HEK293 (cell line): ENCODE measurements around the gene DMD.

Experiments used
- CTCF ChIA-PET: fragments of 350-600 bp; formaldehyde crosslinking; extraction: SDS; loops from one replicate; lab custom pipeline; 2021; ENCODE audit warnings: antibody characterized with exemption; lab: Yijun Ruan, JAX
- POLR2A ChIA-PET: fragments of 300-600 bp; formaldehyde crosslinking; extraction: SDS; loops from one replicate; lab custom pipeline; 2020; ENCODE audit warnings: antibody characterized with exemption, inconsistent platforms; lab: Yijun Ruan, JAX
- H3K27ac ChIP-seq: fragments of 200-500 bp; sonication (Bioruptor generic); 2 replicates; pipeline ENCODE4 v1.5.1; 2014; ENCODE audit warnings: low read depth, low read length, control low read depth, inconsistent platforms; ENCODE audit errors: extremely low read depth
- H3K36me3 ChIP-seq, 2 experiments: fragments of 200-500 bp in 1 of 2; sonication (Bioruptor generic) in 1 of 2; 1 replicate in 1 of 2; 2 replicates in 1 of 2; pipeline ENCODE4 v1.5.1; 2014 to 2017; ENCODE audit warnings: inconsistent platforms in 2 of 2, low read length in 2 of 2; ENCODE audit not compliant: control insufficient read depth in 2 of 2, insufficient read depth in 1 of 2
- H3K4me1 ChIP-seq: fragments of 200-500 bp; sonication (Bioruptor generic); 2 replicates; pipeline ENCODE4 v1.5.1; 2014; ENCODE audit warnings: mild to moderate bottlenecking, low read length, inconsistent platforms; ENCODE audit not compliant: control insufficient read depth, insufficient read depth
- H3K4me3 ChIP-seq: 2 replicates; pipeline ENCODE4 v1.5.1; 2011; ENCODE audit warnings: low read depth, mild to moderate bottlenecking, control low read depth, low read length, moderate library complexity
- H3K9me3 ChIP-seq: fragments of 200-500 bp; sonication (Bioruptor generic); 2 replicates; pipeline ENCODE4 v1.5.1; 2014; ENCODE audit warnings: low read depth, low read length, inconsistent platforms; ENCODE audit not compliant: control insufficient read depth, insufficient read depth
- BCL11B ChIP-seq: fragments of 450-650 bp; formaldehyde crosslinking; IDR thresholded peaks from 2 replicates; pipeline ENCODE4 v1.5.1; 2016; ENCODE audit warnings: low read depth, missing biosample characterization, missing genetic modification characterization
- GLIS2 ChIP-seq: fragments of 450-650 bp; formaldehyde crosslinking; IDR thresholded peaks from 2 replicates; pipeline ENCODE4 v1.5.1; 2016; ENCODE audit warnings: missing biosample characterization, missing genetic modification characterization
- KLF16 ChIP-seq: fragments of 450-650 bp; formaldehyde crosslinking; IDR thresholded peaks from 2 replicates; pipeline ENCODE4 v1.5.1; 2017; ENCODE audit warnings: missing biosample characterization, missing genetic modification characterization
- ZBTB48 ChIP-seq: fragments of 450-650 bp; formaldehyde crosslinking; IDR thresholded peaks from 2 replicates; pipeline ENCODE4 v1.5.1; 2016; ENCODE audit warnings: missing biosample characterization, missing genetic modification characterization
- ZBTB7A ChIP-seq: fragments of 450-650 bp; formaldehyde crosslinking; IDR thresholded peaks from 2 replicates; pipeline ENCODE4 v1.5.1; 2016; ENCODE audit warnings: low read depth, missing biosample characterization, missing genetic modification characterization
- ZFHX2 ChIP-seq: fragments of 450-650 bp; formaldehyde crosslinking; conservative IDR thresholded peaks from 2 replicates; pipeline ENCODE4 v1.5.1; 2016; ENCODE audit warnings: missing biosample characterization, missing genetic modification characterization
- ZNF112 ChIP-seq: fragments of 450-650 bp; formaldehyde crosslinking; IDR thresholded peaks from 2 replicates; pipeline ENCODE4 v1.5.0; 2017; ENCODE audit warnings: missing biosample characterization, missing genetic modification characterization
- ZNF114 ChIP-seq: fragments of 450-650 bp; formaldehyde crosslinking; IDR thresholded peaks from 2 replicates; pipeline ENCODE4 v1.5.0; 2017; ENCODE audit warnings: missing biosample characterization, missing genetic modification characterization
- ZNF138 ChIP-seq: fragments of 450-650 bp; formaldehyde crosslinking; IDR thresholded peaks from 2 replicates; pipeline ENCODE4 v1.5.1; 2016; ENCODE audit warnings: missing biosample characterization, missing genetic modification characterization, borderline replicate concordance
- ZNF174 ChIP-seq: fragments of 450-650 bp; formaldehyde crosslinking; IDR thresholded peaks from 2 replicates; pipeline ENCODE4 v1.5.0; 2017; ENCODE audit warnings: missing biosample characterization, mild to moderate bottlenecking, missing genetic modification characterization
- ZNF184 ChIP-seq: fragments of 450-650 bp; IDR thresholded peaks from 2 replicates; pipeline ENCODE4 v1.5.1; 2018; ENCODE audit warnings: missing biosample characterization, mild to moderate bottlenecking, missing genetic modification characterization
- ZNF221 ChIP-seq: fragments of 450-650 bp; formaldehyde crosslinking; IDR thresholded peaks from 2 replicates; pipeline ENCODE4 v1.5.1; 2017; ENCODE audit warnings: missing biosample characterization, missing genetic modification characterization, borderline replicate concordance
- ZNF223 ChIP-seq: fragments of 450-650 bp; formaldehyde crosslinking; IDR thresholded peaks from 2 replicates; pipeline ENCODE4 v1.5.1; 2016; ENCODE audit warnings: missing biosample characterization, missing genetic modification characterization
- ZNF423 ChIP-seq: fragments of 450-650 bp; formaldehyde crosslinking; IDR thresholded peaks from 2 replicates; pipeline ENCODE4 v1.5.1; 2016; ENCODE audit warnings: missing biosample characterization, missing genetic modification characterization
- ZNF521 ChIP-seq: fragments of 450-650 bp; formaldehyde crosslinking; IDR thresholded peaks from 2 replicates; pipeline ENCODE4 v1.5.1; 2017; ENCODE audit warnings: missing biosample characterization, mild to moderate bottlenecking, missing genetic modification characterization
- ZNF548 ChIP-seq: fragments of 450-650 bp; formaldehyde crosslinking; IDR thresholded peaks from 2 replicates; pipeline ENCODE4 v1.5.1; 2016; ENCODE audit warnings: missing biosample characterization, missing genetic modification characterization
- ZNF561 ChIP-seq: fragments of 450-650 bp; IDR thresholded peaks from 2 replicates; pipeline ENCODE4 v1.5.1; 2018; ENCODE audit warnings: missing biosample characterization, missing genetic modification characterization, borderline replicate concordance
- ZNF621 ChIP-seq: fragments of 450-650 bp; formaldehyde crosslinking; IDR thresholded peaks from 2 replicates; pipeline ENCODE4 v1.5.1; 2017; ENCODE audit warnings: missing biosample characterization, missing genetic modification characterization
- ZNF623 ChIP-seq: fragments of 450-650 bp; formaldehyde crosslinking; IDR thresholded peaks from 2 replicates; pipeline ENCODE4 v1.5.1; 2016; ENCODE audit warnings: missing biosample characterization, missing genetic modification characterization
- ZNF645 ChIP-seq: fragments of 450-650 bp; formaldehyde crosslinking; IDR thresholded peaks from 2 replicates; pipeline ENCODE4; 2016; ENCODE audit warnings: missing biosample characterization, missing genetic modification characterization
- ZNF660 ChIP-seq: fragments of 450-650 bp; IDR thresholded peaks from 2 replicates; pipeline ENCODE4 v1.5.1; 2018; ENCODE audit warnings: missing biosample characterization, mild to moderate bottlenecking, missing genetic modification characterization
- ZNF677 ChIP-seq: fragments of 450-650 bp; IDR thresholded peaks from 2 replicates; pipeline ENCODE4 v1.5.0; 2018; ENCODE audit warnings: missing biosample characterization, mild to moderate bottlenecking, missing genetic modification characterization, moderate library complexity
- ZNF76 ChIP-seq: fragments of 450-650 bp; formaldehyde crosslinking; IDR thresholded peaks from 2 replicates; pipeline ENCODE4; 2016; ENCODE audit warnings: low read depth, missing biosample characterization, missing genetic modification characterization, borderline replicate concordance
- TF ChIP-seq, protein P1 (sequence below): fragments of 450-650 bp; formaldehyde crosslinking; IDR thresholded peaks from 2 replicates; pipeline ENCODE4 v1.5.1; 2016; ENCODE audit warnings: missing biosample characterization, missing genetic modification characterization
- TF ChIP-seq, protein P2 (sequence below): fragments of 450-650 bp; IDR thresholded peaks from 2 replicates; pipeline ENCODE4 v1.5.1; 2018; ENCODE audit warnings: missing biosample characterization, missing genetic modification characterization
- TF ChIP-seq, protein P3 (sequence below): fragments of 450-650 bp; formaldehyde crosslinking; IDR thresholded peaks from 2 replicates; pipeline ENCODE4 v1.5.1; 2016; ENCODE audit warnings: missing biosample characterization, missing genetic modification characterization

DMD gene

GRCh38 chrX:32289356-32289755, 922.0 kb downstream of the DMD start (continued):
- TF ChIP-seq, protein P1, sequence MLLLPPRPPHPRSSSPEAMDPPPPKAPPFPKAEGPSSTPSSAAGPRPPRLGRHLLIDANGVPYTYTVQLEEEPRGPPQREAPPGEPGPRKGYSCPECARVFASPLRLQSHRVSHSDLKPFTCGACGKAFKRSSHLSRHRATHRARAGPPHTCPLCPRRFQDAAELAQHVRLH (tag by site-specific recombination), result no peak
- TF ChIP-seq BCL11B (tag by site-specific recombination), result no peak
- no peak for TF ChIP-seq ZNF112
- TF ChIP-seq KLF16 (tag by site-specific recombination), result no peak
- no peak for TF ChIP-seq ZNF521
- TF ChIP-seq, protein P2, sequence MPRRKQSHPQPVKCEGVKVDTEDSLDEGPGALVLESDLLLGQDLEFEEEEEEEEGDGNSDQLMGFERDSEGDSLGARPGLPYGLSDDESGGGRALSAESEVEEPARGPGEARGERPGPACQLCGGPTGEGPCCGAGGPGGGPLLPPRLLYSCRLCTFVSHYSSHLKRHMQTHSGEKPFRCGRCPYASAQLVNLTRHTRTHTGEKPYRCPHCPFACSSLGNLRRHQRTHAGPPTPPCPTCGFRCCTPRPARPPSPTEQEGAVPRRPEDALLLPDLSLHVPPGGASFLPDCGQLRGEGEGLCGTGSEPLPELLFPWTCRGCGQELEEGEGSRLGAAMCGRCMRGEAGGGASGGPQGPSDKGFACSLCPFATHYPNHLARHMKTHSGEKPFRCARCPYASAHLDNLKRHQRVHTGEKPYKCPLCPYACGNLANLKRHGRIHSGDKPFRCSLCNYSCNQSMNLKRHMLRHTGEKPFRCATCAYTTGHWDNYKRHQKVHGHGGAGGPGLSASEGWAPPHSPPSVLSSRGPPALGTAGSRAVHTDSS (tag by site-specific recombination), result no peak
- TF ChIP-seq, protein P3, sequence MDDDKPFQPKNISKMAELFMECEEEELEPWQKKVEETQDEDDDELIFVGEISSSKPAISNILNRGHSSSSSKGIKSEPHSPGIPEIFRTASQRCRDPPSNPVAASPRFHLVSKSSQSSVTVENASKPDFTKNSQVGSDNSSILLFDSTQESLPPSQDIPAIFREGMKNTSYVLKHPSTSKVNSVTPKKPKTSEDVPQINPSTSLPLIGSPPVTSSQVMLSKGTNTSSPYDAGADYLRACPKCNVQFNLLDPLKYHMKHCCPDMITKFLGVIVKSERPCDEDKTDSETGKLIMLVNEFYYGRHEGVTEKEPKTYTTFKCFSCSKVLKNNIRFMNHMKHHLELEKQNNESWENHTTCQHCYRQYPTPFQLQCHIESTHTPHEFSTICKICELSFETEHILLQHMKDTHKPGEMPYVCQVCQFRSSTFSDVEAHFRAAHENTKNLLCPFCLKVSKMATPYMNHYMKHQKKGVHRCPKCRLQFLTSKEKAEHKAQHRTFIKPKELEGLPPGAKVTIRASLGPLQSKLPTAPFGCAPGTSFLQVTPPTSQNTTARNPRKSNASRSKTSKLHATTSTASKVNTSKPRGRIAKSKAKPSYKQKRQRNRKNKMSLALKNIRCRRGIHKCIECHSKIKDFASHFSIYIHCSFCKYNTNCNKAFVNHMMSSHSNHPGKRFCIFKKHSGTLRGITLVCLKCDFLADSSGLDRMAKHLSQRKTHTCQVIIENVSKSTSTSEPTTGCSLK (tag by site-specific recombination), result no peak

GRCh38 chrX:32281853-32282252, 929.5 kb downstream of the DMD start:
- no peak overlapping the region for H3K27ac ChIP-seq
- CTCF ChIA-PET, result no interaction called here
- H3K4me1 ChIP-seq, result no peaks in the 10 kb centered on the region
- H3K4me3 ChIP-seq, result no peak overlapping the region
- H3K36me3 ChIP-seq, result no peaks in the 10 kb centered on the region
- POLR2A ChIA-PET, result no interaction called here
- no peaks in the 10 kb centered on the region for H3K9me3 ChIP-seq
- TF ChIP-seq ZNF184, result no peak
- TF ChIP-seq ZNF221, result no peak
- no peak for TF ChIP-seq GLIS2 (tag by site-specific recombination)
- TF ChIP-seq ZFHX2, result no peak
- no peak for TF ChIP-seq ZNF138
- TF ChIP-seq ZNF76 (tag by site-specific recombination), result no peak
- TF ChIP-seq ZBTB7A, result no peak
- TF ChIP-seq ZNF645 (tag by site-specific recombination), result no peak
- no peak for TF ChIP-seq ZNF548 (tag by site-specific recombination)
- TF ChIP-seq ZNF677 (tag by site-specific recombination), result no peak
- no peak for TF ChIP-seq ZNF623 (tag by site-specific recombination)
- TF ChIP-seq ZNF621 (tag by site-specific recombination), result no peak
- TF ChIP-seq ZNF114 (tag by site-specific recombination), result no peak
- no peak for TF ChIP-seq ZNF223 (tag by site-specific recombination)
- no peak for TF ChIP-seq ZNF423 (tag by site-specific recombination)
- no peak for TF ChIP-seq ZBTB48 (tag by site-specific recombination)
- TF ChIP-seq ZNF660 (tag by site-specific recombination), result no peak
- no peak for TF ChIP-seq ZNF174
- TF ChIP-seq ZNF561 (tag by site-specific recombination), result no peak
- TF ChIP-seq, all 188 proteins: peak for 0
